Skeletal muscle cell (primary cell): Measurements from ENCODE around the gene ATRN.
"Not testable (repeated sequence)": the region's sequence is repeated elsewhere in the genome, so short reads cannot be mapped to it uniquely, and the experiment has no call there.

Experiments used
- DNase-seq: peaks from one replicate; pipeline ENCODE4 v3.0.0-alpha.2; 2010; ENCODE audit warnings: low read depth
- H3K4me3 ChIP-seq: 2 replicates; pipeline ENCODE4 v1.5.1; 2011; ENCODE audit warnings: low read depth, mild to moderate bottlenecking, control low read depth, low read length, moderate library complexity

Gene ATRN

DNA sequence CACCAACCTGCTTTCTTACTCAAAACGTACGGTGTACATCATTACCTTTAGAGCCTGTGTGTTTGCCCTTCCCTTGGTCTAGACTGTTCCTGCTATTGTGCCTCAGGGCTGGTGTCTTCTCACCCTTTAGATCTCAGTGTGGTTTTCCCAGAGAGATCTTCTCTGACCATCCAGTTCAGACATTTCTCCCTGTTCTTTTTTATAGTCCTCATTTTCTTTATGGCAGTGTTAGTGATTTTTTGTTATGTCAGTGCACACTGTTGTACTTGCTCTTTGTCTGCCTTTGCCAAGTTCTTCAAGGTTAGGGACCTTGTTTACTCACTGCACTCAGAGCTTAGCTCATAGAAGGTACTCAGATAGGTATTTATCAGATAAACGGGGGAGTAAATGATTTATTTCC, 82.8 kb downstream of the ATRN start:
- H3K4me3 ChIP-seq: no peak overlapping the region
- no peak for DNase-seq

DNA sequence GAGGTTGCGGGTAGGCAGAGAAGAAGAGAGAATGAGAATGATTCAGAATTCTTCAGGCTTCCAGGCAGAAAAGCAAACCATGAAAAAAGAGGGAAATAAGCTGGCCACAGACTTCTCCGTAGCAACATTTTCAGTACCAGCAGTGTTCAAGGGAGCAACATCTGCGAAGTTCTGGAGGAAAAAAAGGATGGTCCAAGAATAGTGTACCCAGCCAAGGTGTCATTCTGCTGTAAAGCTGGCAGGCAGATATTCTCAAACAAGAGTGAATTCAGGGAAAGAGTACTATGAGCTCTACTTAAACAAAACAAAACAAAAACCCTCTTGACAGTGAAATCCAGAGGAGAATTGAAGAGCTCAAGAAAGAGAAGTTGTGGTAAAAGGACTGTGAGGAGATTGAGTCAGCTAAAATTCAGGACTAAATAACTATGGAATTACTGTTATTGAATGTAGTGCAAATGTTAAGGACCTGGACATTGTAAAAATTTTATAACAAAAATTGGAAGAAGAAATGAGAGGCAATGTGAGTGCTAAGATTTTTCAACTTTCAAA, 86.5 kb downstream of the ATRN start:
- no peak overlapping the region for H3K4me3 ChIP-seq
- DNase-seq: no peak

DNA sequence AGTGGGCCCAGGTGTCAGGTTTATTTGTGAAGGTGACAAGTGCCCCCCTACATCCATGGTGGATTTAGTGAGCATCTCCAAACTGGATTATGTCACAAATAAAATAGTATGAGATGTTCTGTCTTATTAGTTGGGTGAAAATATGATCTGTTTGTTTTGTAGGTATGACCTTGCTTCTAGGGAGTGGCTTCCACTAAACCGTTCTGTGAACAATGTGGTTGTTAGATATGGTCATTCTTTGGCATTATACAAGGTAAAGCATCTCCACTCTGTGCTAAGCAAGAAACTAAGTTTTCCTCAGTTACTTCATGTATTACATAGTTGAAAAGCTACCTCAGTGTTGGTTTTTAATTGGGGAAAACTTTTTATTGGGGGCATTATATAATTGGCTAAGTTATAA, 88.4 kb downstream of the ATRN start:
- DNase-seq: no peak
- H3K4me3 ChIP-seq: no peak overlapping the region

DNA sequence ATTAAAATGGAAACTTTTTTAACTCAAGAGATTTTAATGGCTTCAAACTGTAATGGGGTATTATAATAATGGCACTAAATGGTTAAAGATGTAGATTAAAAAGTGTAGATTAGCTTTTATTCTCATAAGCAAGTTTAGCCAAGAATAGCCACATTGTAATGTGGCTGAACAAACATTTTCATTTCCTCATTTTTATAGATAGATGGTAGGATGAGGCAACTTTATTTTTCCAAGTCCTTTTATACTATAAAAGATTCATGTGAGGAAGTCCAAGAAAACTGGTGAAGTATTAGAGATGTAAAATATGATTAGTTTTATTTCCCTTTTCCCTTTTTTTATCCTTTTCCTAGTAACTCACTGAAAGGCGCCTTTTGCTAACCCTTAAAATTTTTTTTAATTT, 88.8 kb downstream of the ATRN start:
- DNase-seq: no peak
- no peak overlapping the region for H3K4me3 ChIP-seq

DNA sequence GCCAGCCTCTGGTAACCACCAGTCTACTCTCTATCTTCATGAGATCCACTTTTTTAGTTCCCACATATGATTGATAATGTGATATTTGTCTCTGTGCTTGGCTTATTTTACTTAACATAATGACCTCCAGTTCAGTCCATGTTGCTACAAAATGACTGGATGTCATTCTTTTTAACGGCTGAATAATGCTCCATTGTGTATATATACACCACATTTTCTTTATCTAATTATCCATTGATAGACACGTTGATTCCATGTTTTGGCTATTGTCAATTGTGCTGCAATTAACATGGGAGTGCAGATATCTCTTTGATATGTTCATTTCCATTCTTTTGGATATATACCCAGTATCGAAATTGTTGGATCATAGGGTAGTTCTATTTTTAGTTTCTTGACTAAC, 89.3 kb downstream of the ATRN start:
- DNase-seq: no peak
- no peak overlapping the region for H3K4me3 ChIP-seq

DNA sequence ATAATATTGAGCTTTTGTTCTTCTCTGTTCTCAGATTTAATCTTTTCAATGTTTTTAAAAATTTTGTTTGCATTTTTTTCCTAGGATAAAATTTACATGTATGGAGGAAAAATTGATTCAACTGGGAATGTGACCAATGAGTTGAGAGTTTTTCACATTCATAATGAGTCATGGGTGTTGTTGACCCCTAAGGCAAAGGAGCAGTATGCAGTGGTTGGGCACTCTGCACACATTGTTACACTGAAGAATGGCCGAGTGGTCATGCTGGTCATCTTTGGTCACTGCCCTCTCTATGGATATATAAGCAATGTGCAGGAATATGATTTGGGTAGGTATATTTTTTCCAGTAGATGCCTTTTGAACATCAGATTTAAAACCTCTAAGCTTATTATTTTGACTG, 89.8 kb downstream of the ATRN start:
- DNase-seq: no peak
- no peak overlapping the region for H3K4me3 ChIP-seq

DNA sequence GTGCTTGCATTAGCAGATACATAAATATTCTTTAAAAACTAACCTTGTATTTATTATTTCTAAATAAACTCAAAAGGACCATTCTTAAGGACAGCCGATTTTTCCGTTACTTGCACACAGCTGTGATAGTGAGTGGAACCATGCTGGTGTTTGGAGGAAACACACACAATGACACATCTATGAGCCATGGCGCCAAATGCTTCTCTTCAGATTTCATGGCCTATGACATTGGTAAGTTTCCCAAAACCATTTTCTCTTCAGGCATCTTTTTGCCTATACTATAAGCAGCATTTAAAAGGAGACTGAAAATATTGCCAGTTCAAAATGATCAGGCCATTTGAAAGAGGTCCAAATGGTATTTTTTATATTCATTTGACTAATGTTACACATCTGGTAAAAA, 92.3 kb downstream of the ATRN start:
- no peak overlapping the region for H3K4me3 ChIP-seq
- no peak for DNase-seq

DNA sequence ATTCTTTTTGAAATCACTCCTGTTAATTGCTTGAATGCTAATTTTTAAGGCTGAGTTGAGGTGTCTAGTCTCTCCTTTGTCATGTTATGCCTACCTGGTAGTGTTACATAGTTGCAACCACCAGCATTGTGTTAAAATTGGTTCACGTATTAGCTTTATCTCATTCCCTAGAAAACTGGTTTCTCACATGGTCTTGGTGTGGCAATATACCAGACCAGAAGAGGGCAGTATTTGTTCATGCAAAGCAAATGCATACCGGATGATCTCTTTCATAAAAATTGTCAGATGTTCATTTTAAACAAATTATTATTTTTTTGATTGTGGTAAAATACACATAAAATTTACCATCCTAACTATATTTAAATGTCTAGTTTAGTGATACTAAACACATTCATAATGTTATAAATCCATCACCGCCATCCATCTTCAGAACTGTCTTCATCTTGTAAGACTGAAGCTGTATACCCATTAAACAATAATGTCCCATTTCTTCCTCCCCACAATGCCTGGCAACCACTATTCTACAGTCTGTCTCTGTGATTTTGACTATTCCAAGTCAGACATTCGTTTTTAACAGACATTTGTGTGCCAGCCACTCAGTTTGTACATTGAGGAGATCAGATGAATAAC, 92.8 kb downstream of the ATRN start:
- H3K4me3 ChIP-seq: no peak overlapping the region
- DNase-seq: no peak

DNA sequence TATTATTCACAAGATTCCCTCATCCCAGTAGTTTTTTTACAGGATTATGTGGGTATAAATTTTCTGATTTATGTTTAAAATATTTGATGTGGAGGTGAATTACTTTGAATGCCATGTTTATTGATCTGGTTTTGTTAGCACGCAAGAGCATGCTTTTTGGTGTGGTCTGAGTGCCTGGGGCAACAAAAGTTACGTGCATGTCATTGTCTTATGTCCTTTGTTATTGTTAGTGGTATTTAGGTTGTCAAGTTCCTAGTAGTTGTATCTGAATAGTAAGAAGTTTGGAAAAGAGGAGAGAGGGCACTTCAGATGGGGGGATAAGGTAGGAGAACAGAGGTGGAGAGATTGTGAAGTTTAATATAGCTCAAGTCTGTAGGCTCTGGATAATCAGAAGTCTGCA, 95.0 kb downstream of the ATRN start:
- DNase-seq: no peak
- H3K4me3 ChIP-seq: no peak overlapping the region

DNA sequence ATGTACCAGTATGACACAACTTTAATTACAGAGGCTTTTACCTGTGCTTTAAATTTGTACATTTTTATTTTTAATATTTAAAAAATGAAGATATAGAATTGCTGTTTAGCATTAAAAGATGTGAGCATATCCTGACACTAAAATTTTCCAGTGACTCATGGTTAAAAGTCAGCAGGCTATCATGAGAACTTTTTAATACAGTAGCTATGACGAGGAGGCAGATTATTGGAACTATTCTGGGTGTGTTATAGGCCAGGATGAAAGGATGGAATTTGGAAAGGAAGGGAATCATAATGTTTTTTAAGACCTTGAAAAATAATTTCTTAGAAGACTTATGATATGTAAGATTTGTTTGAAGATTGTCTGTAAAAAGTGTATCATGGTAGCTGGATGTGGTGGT, 101.3 kb downstream of the ATRN start:
- no peak overlapping the region for H3K4me3 ChIP-seq
- no peak for DNase-seq

DNA sequence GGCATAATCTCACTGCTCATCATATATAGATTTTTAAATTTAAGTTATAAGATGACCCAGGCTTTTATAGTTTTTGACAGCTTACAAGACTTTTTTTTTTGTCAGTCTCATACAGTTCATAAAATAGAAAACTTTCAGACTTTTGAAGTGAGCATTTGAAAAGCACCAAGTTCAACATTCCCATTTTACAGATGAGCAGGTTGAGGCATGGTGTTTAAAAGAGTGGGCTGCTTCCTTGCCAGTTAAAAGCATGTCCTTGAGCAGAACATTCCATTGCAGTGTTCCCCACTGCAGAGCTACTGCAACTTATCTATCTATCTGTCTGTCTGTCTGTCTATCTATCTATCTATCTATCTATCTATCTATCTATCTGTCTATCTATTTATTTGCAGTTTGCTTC, 105.5 kb downstream of the ATRN start:
- no peak overlapping the region for H3K4me3 ChIP-seq
- DNase-seq: no peak

DNA sequence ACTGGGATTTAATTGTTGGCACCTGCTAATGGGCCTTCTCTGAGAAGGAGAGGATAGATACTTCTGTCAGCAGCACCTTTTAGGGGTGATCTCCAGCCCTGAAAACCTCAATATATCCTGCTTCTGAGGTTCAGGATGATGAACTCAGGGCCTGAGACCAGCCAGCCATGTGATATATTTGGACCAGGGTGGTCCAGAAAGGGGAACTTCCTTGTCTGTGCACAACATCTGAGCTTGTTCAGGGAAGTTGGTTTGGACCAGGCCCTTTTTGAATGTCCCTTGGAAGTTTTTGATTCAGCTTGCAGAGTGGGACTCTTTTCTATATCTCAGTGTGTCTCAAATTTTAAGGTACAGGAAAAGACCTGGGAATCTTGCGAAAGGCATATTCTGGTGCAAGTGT, 106.5 kb downstream of the ATRN start:
- no peak for DNase-seq
- no peak overlapping the region for H3K4me3 ChIP-seq

DNA sequence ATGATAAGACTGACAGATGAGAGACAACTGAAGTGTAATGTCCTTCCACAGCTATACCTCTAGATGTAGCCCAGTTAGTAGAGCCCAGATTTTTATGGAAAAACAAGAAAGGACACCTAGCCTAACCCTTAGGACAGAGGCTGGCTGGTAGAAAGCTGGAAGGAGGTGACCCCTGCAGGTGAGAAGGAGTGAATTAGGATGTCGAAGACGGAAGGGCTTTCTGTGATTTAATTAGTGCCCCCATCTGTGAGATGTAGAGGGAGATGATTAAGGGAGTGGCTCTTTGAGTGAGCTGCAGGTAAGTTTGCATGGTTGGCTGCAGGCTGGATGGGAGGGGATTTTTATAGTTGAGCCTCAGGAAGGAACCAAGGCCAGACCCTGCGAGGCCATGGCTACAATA, 109.6 kb downstream of the ATRN start:
- no peak overlapping the region for H3K4me3 ChIP-seq
- DNase-seq: no peak

DNA sequence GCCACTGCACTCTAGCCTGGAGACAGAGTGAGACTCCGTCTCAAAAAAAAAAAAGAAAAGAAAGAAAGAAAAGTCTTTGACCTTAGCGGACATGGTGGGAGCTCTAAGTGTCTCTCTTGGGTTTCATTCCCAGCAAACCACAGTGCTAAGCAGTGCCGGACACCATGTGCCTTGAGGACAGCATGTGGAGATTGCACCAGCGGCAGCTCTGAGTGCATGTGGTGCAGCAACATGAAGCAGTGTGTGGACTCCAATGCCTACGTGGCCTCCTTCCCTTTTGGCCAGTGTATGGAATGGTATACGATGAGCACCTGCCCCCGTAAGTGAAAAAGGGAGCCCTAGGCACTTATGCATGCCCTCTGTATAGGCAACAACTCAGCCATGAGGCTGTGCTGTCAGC, 112.9 kb downstream of the ATRN start:
- no peak overlapping the region for H3K4me3 ChIP-seq
- no peak for DNase-seq

DNA sequence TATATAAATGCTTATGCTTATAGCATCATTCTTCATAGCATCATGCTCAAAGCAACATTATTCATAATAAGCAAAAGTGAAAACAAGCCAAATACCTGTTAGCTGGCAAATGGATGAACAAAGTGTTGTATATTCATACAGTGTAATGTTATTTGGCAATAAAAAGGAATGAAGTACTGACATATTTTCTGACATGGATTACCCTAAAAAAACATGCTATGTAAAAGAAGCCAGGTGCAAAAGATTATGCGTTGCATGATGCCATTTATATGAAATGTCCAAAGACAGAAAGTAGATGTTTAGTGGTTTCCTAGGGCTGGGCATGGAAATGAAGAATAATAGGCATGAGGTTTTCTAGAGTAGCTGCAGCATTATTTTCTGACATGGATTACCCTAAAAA, 115.3 kb downstream of the ATRN start:
- no peak overlapping the region for H3K4me3 ChIP-seq

DNA sequence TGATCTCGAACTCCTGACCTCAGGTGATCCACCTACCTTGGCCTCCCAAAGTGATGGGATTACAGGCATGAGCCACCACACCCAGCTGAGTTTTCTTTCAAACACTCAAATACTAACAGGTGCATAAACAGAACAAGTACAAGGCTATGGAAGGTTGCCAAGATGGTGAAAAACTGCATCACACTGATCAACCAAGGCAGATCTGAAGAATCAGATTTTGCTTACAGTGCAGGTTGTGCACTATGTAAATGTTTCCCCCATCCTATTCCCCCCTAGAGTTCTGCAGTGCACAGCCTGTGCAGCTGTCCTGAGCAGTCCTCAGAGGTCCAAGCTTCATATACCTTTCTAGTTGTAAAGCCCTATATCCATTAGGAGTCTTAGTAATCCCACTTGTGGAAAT, 119.3 kb downstream of the ATRN start:
- DNase-seq: no peak
- no peak overlapping the region for H3K4me3 ChIP-seq

More for the DNA sequence above, 115.3 kb downstream of the ATRN start:
- no peak for DNase-seq

DNA sequence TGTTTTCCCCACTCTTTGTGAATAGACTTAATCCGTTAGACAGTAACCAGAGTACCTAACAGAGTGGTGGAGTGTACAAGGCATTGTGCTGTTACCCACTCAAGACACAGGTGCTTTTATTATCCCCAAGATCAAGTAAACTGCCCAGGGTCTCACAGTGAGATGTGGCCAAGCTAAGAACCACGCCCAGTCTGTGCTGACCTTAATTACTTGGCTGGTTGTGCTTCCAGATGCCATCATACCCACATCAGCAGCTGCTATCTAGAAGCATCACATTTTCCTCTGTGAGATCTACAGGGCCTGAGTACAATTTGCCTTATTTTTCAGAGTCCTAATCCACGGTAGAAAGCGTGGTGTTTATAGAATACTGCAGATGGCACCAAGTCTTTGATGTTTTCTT, 122.1 kb downstream of the ATRN start:
- H3K4me3 ChIP-seq: no peak overlapping the region
- no peak for DNase-seq

DNA sequence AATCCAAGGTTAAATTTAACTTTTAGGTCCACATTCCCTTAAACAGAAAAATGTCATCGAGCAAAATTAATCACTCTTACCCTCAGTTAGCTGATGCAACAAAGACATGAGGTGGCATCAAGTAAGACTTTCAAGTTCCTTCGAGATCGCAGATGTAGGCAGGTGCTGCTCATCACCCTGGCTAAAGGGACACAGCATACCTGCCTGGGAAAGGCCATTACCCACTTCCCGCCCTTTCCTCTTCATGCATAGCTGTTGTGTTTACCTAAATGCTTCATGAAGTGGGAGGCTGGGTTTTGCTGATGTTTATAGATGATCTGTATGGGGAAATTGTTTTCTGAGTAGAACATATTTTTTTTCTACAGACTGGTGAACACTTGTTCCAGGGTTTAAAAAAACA, 124.7 kb downstream of the ATRN start:
- no peak overlapping the region for H3K4me3 ChIP-seq
- no peak for DNase-seq

DNA sequence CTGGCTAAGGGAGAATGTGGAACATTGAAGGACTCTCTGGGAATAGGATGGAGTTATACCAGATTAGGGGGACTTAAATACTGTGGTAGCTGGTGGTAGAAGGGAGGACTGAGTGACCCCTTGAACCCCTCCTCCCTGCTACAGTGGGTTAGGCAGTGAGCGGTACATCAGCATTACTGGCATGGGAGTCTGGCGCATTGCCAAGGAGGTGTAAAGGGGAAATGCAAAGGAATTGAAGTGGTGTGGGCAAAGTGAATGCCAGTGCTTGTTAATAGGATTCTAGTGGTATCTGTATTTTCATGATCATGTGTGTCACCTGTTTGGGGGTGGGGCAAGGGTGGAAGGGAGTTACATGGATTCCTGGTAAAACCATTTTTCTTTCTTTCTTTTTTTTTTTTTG, 132.3 kb downstream of the ATRN start:
- no peak for DNase-seq
- H3K4me3 ChIP-seq: no peak overlapping the region

DNA sequence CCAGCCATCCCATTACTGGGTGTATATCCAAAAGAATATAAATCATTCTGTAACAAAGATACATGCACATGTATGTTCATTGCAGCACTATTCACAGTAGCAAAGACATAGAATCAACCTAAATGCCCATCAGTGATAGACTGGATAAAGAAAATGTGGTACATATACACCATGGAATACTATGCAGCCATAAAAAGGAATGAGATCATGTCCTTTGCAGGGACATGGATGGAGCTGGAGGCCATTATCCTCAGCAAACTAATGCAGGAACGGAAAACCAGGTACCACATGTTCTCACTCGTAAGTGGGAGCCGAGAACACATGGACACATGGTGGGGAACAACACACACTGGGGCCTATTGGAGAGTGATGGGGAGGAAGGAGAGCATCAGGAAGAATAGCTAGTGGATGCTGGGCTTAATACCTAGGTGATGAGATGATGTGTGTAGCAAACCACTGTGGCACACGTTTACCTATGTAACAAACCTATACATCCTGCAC, 134.6 kb downstream of the ATRN start:
- DNase-seq, H3K4me3 ChIP-seq: not testable (repeated sequence)

DNA sequence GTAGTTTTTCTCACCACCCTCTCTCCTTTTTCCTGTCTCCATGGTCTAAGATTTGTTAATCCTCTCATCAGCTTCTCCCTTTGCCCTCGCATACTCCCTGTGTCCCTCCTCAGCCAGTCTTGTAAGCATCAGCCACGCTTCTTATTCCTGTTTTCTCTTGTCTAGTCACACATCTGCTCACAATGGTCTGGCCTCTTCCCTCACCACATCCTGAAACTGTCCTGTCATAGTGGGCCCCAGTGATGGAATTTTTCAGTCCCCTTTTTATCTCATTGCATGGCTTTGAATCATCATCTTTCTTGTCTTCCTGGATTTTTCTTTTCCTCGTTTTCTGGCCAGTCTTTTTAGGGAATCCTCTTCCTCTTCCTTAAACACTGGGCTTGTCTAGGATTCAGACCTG, 135.2 kb downstream of the ATRN start:
- no peak for DNase-seq
- no peak overlapping the region for H3K4me3 ChIP-seq

DNA sequence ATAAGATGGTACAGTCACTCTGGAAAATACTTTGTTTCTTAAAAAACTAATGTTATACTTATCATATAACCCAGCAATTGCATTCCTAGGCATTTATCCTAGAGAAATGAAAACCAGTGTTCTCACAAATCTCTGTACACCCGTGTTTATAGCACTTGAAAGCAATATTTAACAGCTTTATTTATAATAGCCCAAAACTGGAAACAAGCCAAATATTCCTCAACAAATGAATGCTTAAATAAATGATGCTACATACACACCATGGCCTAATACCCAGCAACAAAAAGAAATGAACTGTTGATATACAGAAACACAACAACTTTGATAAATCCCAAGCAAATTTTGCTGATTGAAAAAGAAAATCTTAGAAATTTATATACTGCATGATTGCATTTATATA, 141.1 kb downstream of the ATRN start:
- DNase-seq: no peak
- H3K4me3 ChIP-seq: no peak overlapping the region
